Caki2 (cell line): ENCODE data around the gene MERTK. TPM values are rescaled to one million over a fixed set of nuclear protein-coding genes. Genes with fewer than 3 reads are reported as not detected.
"Not testable (repeated sequence)": the region's sequence is repeated elsewhere in the genome, so short reads cannot be mapped to it uniquely, and the experiment has no call there.

Experiments
- DNase-seq: peaks from one replicate; pipeline ENCODE4 v3.0.0-alpha.2; 2015; ENCODE audit warnings: low read depth
- in situ Hi-C: cut with HindIII; loops from 2 replicates; pipeline ENCODE4 v1.10.0; 2016; ENCODE audit warnings: low sequenced_read_pairs, low pct_unique_long_range_greater_than_20kb, mixed read lengths
- total RNA-seq: library from RNA; depleted of rRNA; stranded (reverse); fragments of >200 nt; shearing (Covaris generic); gene quantifications from 2 replicates; pipeline ENCODE4 v1.2.3, GENCODE V29; 2014; ENCODE audit warnings: low replicate concordance

Gene MERTK
- total RNA-seq, 1 experiment from 2014 or later: 9.3 TPM

DNA sequence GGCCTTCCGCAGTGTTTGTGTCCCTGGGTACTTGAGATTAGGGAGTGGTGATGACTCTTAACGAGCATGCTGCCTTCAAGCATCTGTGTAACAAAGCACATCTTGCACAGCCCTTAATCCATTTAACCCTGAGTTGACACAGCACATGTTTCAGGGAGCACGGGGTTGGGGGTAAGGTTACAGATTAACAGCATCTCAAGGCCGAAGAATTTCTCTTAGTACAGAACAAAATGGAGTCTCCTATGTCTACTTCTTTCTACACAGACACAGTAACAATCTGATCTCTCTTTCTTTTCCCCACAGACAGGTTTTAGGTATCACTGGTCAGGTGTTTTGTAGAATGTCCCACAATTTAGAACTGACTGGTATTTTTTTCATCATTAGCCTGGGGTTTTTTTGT, 65.1 kb downstream of the MERTK start:
- in situ Hi-C loops, DNase-seq: not testable (repeated sequence)

DNA sequence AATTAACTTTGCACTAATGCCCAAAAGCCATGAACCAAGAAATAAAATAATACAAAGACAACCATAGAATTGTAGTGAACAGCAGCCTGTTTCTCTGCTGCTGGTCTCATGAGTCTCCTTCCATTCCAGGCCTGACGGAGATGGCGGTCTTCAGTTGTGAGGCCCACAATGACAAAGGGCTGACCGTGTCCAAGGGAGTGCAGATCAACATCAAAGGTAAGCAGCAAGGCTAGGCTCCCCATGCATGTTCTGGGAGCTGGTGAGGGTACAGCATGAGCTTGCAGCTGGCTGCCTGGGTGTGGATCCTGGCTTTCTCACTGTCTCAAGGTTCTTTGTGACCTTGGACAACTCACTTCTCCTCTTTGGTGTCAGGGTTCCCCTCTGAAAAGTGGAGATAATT, 66.7 kb downstream of the MERTK start:
- in situ Hi-C loops: no loop called here

DNA sequence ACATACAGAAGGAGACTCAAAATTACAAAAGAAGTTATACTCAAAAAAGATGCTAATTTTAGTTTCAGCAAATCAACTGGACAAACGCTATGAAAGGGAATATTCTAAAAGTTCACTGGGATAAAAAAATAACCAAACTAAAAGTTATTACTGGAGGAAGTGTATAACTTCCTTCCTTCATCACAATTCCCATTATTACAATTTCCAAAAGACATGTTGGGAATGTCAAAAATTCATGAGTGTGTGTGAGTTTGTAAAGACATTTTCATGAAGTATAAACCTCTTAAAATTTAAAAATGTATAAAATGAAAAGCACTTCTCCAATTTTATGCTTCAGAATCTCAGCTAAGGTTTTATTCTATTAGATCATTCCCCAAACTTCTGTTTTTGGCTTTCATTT, 67.8 kb downstream of the MERTK start:
- in situ Hi-C loops: no loop called here
- DNase-seq: no peak

More for the DNA sequence above, 66.7 kb downstream of the MERTK start:
- DNase-seq: no peak

DNA sequence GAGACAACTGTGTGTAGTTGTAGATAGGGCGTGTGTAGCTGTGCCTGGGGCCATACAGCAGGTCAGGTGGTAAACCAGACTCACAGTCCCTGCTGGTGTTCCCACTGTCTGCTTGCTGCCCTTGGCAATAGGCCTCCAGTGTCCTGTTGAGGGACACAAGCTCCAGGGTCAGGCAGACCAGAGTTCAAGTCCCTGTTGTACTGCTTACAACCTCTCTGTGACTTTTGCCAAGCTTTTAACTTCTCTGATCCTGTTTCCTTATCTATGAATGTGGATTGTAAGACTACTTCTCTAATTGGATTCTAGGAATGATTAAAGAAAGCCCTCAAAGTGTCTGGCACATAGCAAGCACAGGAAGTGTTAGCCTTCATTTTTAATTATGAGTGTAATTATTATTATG, 68.6 kb downstream of the MERTK start:
- in situ Hi-C loops: no loop called here
- DNase-seq: no peak

DNA sequence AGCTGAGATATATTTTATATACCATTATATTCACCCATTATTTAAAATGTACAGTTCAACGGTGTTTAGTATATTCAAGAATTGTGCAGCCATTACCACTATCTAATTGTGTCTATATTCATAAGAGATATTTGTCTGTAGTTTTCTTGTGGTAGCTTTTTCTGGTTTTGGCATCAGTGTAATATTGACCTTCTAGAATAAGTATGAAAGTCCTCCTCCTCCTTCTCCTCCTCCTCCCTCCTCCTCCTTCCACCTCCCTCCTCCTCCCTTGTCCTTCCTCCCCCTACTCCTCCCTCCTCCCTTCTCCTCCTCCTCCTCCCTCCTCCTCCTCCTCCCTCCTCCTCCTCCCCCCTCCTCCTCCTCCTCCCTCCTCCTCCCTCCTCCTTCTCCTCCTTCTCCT, 72.0 kb downstream of the MERTK start:
- in situ Hi-C loops: no loop called here

DNA sequence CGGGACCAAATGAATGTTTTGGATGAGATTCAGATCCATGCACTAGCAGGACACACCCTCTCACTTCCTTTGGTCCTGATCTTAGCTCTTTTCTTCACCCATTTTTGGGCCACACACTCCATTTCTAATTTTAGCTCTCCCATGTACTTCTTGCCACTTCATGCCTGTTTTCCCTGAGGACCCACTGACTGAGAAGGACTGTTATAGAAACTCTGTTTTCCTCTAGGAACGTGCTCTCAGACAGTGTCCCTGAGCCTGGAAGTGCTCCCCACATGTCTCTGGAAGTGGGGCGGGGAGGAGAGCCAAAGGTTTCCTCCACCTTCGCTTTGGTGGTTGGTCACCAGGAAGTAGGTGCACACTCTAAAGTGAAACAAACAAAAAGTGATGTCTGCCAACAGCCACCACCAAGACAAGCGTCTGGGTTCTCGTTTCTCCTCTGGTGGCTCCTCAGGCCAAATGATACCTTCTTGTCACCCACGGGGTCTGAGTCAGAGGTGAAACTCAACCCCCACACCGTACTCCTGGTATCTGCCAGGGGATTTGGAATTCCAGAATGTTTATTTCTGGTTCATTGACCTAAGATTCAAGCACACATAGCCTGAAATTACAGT, 74.7 kb downstream of the MERTK start:
- in situ Hi-C loops: no loop called here
- peak; percentile 54 for DNase-seq

More for the DNA sequence above, 72.0 kb downstream of the MERTK start:
- no peak for DNase-seq

DNA sequence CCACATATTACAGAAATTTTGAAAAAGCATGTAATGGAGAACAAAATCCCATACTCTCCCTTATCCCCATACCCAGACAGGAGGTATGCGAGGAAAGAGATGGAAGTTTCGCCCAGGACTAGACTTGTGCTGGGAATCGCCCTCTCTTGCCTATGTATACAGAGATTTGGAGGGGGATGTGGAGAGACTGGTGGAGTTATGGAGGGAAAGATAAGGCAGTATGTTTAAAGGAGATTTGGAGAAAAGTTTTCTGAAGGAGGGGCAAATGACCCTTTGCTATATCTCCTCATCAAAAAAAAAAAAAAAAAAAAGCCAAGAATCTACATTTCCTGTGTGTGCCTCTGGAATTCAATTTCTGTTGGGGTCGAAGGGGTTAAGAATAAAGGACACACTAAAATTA, 75.3 kb downstream of the MERTK start:
- in situ Hi-C loops: no loop called here
- DNase-seq: no peak

DNA sequence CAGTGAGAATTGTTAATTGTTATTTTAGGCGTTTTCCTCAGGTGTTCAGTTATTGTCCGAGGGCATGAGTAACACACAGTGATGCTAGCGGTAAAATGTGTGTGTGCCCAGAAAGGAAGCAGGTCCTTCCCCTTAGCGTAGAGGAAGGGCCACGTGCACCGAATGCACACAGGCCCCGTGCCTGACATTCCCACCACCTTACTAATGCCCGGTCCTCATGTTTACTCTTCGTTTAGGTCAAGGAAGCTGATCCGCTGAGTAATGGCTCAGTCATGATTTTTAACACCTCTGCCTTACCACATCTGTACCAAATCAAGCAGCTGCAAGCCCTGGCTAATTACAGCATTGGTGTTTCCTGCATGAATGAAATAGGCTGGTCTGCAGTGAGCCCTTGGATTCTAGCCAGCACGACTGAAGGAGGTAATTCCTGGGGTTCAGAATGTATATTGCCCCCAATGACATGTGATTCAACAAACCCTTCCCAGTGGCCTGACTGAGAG, 76.7 kb downstream of the MERTK start:
- in situ Hi-C loops: no loop called here
- DNase-seq: peak; percentile 98

DNA sequence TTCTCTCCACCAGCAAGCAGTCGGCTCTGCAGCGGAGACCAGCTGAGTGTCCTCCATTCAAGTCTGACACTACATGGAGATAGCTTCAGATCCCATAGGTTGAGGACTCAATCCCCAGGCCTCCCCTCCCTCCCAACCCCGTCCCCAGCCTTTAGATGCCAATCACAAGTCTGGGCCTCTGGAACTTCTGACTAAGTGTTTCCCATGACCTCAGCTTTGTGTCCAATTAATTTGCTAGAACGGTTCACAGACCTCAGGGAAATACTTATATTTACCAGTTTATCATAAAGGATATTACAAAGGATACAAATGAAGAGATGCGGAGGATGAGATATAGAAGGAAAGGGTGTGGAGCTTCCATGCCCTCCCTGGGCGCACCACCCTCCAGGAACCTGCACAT, 77.4 kb downstream of the MERTK start:
- DNase-seq: peak; percentile 33
- in situ Hi-C loops: no loop called here

DNA sequence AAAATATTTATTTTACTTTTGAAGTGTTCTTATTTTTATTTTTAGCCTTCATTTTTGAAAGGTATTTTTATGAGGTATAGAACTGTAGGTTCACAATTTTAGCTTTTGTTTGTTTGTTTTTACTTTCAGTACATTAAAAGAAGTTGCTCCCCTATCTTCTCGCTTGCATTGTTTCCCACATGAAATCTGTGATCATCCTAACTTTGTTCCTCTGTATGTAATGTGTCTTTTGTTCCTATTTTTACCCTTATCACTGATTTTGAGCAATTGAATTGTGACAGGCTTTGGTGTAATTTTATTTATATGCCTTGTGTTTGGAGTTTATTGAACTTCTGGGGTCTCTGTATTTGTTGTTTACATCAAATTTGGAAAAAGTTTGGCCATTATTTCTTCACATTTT, 78.8 kb downstream of the MERTK start:
- no peak for DNase-seq
- in situ Hi-C loops: no loop called here

DNA sequence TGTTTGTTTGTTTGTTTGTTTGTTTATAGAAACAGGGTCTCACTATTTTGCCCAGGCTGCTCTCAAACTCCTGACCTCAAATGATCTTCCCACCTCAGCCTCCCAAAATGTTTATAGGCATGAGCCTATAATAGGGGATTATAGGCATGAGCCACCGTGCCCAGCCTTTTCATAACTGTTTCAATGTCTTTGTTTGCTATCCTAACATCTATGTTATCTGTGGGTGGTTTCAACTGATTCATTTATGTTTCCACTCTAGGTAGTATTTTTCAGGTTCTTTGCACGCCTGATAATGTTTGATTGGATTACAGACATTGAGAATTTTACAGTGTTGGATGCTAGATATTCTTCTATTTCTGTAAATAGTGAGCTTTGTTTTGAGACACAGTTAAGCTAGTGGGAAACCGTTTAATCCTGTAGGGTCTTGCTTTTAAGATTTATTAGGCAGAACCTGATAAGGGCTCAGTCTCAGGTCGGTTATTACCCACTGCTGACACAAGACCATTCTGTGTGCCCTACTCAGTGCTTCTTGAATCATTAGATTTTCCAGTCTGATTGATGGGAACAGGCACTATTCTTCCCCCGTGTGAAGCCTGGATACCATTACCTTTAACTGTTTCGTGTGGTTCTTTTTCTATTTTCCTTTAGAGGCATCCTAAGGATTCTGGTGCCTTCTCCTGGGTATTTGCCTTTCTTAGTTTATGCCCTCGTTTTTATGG, 80.2 kb downstream of the MERTK start:
- in situ Hi-C loops: no loop called here
- no peak for DNase-seq

DNA sequence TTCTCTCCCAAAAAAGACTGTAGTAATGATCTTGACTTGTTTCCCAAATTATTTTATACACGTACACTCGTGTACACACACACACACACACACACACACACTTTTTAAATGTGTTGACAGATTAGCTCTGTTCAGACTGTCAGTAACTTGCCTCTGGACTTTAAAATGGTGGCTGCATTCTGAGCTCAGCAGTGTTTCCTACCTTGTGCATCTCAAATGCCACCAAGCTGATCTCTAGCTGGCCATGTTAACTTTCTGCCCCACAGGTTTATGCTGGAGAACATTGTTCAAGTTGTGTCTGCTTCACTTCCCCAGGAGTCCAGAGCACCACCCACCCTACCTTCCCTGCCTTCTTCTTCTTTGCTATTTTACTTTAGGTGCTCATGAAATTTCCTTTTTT, 83.3 kb downstream of the MERTK start:
- in situ Hi-C loops: no loop called here

DNA sequence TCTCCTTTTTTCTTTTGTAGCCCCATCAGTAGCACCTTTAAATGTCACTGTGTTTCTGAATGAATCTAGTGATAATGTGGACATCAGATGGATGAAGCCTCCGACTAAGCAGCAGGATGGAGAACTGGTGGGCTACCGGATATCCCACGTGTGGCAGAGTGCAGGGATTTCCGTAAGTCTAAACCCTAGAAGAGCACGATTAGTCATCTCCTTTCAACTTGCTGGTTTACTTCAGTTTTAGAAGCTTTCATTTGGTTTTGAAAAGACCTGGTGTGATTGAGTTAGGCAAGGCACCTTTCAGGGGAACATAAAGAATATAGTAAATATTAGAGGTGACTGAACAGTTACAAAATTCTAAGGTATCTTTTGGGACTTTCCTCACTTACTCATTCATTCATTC, 84.4 kb downstream of the MERTK start:
- in situ Hi-C loops: no loop called here
- DNase-seq: no peak

More for the DNA sequence above, 83.3 kb downstream of the MERTK start:
- DNase-seq: no peak

DNA sequence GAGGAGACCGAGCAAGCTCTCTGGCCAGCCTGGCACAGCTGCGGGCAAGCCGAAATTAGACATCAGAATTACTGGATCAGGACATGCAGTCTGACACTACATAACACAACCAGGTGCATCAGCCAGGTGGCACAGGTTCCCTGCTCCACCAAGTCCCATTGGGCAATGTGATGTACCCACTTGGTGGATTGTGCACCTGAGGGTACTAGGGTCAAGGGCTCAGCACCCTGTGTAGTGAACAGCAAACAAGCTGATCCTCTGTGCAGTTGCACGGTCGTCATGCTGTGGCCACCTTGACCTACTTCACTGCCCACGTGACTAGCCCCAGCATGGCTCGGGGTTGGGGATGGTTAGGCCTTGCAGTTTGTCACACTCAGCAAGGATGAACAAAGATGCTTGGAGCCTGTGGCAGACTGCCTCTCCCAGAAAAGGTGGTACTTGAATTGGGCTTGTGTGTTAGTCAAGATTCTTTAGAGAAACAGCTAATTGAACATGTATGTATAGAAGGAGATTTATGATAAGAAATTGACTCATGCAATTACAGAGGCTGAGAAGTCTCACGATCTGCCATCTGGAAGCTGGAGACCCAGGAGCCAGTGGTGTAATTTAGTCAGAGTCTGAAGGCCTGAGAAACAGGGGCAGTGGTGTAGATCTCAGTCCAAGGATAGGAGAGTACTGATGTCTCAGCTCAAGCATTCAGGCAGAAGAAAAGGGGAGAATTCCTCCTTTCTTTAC, 85.2 kb downstream of the MERTK start:
- DNase-seq: no peak
- in situ Hi-C loops: no loop called here

DNA sequence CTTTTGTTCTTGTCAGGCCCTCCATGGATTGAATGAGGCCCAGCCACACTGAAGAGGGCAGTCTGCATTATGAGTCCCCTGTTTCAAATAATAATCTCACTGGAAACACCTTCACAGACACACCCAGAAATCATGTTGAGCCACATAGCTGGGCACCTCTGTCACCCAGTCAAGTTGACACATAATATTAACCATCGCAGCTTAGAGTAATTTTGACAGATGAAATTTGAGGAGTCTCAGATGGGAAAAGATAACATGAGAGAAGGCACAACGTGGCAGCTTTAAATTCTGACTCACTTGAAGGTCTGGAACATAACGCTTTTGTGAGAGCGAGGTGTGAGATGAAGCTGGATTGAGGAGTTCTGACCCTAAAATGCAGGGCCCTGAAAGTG, 85.8 kb downstream of the MERTK start:
- DNase-seq: no peak
- in situ Hi-C loops: no loop called here

DNA sequence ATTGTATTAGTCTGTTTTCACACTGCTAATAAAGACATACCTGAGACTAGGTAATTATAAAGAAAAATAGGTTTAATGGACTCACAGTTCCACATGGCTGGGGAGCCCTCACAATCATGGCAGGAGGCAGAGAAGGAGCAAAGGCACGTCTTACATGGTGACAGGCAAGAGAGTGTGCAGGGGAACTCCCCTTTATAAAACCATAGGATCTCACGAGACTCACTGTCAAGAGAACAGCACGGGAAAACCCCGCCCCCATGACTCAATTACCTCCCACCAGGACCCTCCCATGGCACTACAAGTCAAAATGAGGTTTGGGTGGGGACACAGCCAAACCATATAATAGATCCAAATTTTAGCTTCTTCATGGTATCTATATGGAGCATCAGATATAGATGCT, 87.1 kb downstream of the MERTK start:
- no peak for DNase-seq
- in situ Hi-C loops: no loop called here

DNA sequence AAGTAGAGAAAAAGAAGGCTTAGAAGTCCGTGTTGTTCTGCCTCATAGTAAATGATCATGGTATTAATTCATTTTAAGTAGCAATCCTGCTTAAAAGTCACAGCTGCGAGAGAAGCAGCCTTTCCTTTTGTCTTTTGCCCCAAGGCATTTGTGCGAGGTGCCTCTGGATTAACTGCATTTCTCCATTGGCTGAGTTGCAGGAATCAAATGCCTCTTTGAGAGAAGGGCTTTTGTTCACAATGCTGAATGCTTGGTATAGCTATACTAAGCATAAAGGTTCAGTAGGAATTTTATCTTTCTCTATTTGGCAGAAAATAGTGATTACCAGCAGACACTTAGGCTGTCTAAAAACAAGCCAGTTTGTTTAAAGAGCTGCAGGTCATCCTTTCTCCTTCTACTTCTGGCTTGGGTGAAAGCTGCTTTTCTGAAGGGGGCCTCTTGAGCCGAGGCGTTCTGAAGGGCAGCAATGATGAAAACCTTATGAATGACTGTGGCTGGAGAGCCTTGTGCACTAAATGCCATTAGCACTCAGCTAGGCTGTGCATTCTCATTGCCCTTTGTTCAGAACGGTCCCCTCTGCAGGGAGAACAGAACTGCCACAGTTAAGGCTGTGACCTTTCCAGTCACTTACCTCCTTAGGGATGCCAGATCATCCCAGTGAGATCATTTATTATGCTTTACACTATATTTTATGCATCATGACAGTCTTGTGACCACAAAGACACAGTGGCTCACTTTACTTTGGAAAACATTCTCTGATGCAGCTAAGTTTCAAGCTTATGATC, 87.9 kb downstream of the MERTK start:
- peak; percentile 84 for DNase-seq

DNA sequence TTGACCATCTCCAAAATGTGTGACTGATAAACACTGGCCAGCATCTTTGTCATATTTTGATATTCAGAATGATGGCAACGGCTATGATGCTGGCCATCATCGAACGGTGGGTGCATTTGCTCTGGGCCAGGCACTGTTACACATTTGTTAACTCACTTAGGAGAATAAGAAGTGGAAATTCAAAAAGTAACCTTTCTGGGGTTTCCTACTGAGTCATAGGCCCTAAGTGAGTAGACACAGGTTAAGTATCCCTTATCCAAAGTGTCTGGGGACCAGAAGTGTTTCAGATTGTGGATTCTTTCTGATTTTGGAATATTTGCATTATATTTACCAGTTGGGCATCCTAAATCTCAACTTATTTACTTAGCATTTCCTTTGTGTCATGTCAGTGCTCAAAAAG, 92.0 kb downstream of the MERTK start:
- no peak for DNase-seq

More for the DNA sequence above, 87.9 kb downstream of the MERTK start:
- in situ Hi-C loops: no loop called here

DNA sequence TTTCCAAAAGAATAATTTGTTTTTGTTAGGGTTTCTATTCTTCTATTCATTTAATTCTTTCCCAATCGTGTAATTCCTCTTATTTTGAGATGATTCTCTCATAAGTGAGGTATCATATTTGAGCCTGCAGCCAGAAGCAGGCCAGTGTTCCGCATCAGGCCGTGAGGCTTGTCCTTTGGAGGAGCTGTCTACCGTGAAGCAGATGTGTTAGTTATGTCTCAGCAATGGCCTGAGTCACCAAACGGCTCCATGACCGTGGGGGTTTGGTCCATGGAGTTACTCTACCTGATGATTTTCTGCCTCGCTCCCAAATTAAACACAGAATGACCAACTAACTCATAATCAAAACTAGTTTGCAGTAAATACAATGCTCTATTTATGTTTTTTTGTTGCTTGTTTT, 92.4 kb downstream of the MERTK start:
- peak; percentile 45 for DNase-seq
- in situ Hi-C loops: no loop called here

More for the DNA sequence above, 92.0 kb downstream of the MERTK start:
- in situ Hi-C loops: no loop called here
